GM19438 (cell line): ENCODE results near the gene ACAP1.

Experiments used
- ATAC-seq: cut with Tn5 transposase; IDR thresholded peaks from one replicate; pipeline ENCODE4 v1.9.1; 2021; ENCODE audit warnings: low read depth; ENCODE audit not compliant: unreplicated experiment

ACAP1 gene, protein sequence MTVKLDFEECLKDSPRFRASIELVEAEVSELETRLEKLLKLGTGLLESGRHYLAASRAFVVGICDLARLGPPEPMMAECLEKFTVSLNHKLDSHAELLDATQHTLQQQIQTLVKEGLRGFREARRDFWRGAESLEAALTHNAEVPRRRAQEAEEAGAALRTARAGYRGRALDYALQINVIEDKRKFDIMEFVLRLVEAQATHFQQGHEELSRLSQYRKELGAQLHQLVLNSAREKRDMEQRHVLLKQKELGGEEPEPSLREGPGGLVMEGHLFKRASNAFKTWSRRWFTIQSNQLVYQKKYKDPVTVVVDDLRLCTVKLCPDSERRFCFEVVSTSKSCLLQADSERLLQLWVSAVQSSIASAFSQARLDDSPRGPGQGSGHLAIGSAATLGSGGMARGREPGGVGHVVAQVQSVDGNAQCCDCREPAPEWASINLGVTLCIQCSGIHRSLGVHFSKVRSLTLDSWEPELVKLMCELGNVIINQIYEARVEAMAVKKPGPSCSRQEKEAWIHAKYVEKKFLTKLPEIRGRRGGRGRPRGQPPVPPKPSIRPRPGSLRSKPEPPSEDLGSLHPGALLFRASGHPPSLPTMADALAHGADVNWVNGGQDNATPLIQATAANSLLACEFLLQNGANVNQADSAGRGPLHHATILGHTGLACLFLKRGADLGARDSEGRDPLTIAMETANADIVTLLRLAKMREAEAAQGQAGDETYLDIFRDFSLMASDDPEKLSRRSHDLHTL

DNA sequence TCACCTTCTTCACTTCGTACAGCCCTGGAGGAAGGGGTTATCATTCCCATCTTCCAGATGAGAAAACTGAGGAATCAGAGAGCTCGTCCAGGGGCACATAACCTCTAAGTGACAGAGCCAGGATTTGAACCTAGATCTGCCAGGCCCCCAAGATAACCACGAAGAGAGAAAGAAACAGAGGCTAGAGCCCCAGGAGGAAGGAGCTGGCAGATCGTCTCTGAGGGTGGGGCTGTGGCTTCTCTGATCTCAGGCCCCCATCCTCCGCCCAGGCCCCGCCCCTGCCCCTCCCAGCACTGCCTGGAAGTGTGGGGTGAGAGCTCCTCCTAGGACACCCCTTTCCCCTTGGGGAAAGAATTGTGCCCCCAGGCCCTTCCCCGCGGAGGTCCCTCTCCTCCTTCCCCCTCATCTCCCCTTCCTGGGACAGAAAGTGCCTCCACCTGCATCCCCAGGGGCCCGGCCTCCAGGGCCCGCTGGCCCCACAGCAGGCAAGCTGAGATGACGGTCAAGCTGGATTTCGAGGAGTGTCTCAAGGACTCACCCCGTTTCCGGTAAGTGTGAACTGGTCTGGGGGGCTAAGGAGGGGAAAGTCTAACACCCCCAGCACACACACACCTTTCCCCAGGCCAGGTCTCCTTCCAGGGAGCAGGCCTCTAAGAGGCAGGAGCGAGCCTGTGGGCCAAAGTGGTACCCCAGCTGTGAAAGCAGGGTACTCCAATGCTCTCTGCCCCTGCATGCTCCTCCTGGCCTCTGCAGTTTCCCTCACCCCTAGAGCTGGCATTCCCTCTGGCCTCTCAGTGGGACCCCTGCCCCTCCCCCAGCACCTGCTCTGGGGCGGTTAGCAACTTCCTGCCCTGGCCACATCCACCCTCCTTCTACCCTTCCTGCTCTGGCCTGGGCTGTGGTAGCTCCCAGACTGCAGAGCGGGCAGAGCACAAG lies at the start of gene ACAP1:
Gene ACAP1, plus strand, starts transcription at position 290 of the 936 bp plus-strand sequence. Its CDS starts 206 bp downstream, at position 496.
- no peak for ATAC-seq

- no peak for ATAC-seq
Measured at GRCh38 chr17:7289256-7290032, 46.9 kb upstream of the ACAP1 start.

- no peak for ATAC-seq
Measured at GRCh38 chr17:7290166-7290565, 46.2 kb upstream of the ACAP1 start.

DNA sequence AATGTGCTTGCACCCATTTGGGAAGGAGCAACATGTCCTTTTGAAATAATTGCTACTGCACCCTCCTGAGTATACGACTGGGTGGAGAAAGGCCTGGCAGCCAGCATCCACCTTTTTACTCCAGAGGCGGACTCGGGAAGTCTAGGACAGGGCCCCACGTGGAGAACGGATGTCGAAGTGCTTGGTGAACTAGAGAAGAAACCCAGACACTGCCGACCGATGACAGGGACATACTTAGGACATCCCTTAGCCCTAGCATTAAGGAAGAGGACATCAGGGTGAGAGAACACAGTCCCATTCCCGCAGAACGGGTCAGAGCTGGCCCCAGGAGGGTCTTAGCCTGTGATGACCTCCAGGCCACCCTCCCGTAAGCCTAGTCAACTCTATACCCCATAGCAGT lies 45.6 kb upstream of the ACAP1 start:
- no peak for ATAC-seq

- ATAC-seq = no peak
Measured at GRCh38 chr17:7292194-7292593, 44.1 kb upstream of the ACAP1 start.

DNA sequence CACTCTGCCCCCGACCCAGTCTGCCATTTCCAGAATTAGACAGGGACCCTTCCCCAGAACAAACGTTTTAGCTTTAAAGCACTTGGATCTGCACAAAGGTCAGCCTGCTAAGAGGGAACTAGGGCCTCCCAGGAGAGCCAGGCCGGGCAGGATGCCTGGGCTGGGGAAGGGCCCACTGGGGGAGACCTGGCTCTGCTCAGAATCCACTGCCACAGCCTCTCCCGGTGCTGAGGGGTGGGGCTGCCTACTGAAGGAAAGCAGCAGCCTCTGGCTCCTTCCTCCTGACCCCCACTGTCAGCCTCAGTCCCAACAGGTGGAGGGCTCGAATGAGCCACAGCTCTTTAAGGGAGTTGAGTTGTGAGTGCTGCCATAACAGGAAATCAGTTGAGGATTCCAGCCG lies 43.6 kb upstream of the ACAP1 start:
- ATAC-seq = no peak

- ATAC-seq = no peak
Measured at GRCh38 chr17:7293159-7293558, 43.2 kb upstream of the ACAP1 start.

DNA sequence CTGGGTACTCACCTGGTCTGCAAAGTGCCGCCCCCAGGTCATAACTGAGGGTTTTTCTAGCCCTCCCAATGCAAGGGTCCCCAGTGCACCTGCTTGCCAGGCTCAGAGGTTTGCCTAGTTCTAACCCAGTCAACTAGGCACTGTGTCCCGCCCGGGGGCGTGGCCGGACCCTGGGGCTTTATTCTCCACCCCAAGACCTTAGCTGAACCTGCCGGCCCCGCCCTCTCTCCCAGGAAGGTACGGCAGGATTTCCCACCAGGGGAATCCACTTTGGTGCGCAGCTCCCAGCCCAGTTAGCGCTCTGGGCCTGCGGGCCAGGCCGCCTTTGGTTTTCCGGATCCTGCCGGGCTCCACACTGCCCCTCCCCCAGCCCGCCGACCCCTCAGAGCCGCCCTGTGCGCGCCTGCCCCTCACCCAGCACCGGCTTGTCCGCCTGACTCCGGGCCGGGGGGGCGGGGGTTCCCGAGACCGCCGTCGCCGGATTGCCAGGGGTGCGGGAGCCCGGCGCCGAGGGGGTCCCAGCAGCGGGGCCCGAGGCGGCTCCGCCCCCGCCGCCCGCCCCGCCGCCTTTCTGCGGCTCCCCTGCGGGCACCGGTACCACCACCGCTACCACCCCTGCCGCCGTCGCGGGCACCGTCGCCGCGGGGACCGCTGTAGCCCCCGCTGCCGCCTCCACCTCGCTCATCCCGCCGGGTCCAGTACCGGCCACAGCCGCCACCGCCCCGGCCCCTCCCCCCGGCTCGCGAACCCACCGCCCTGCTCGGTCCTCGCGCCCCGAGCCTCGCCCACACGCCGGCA lies 42.3 kb upstream of the ACAP1 start:
- no peak for ATAC-seq

DNA sequence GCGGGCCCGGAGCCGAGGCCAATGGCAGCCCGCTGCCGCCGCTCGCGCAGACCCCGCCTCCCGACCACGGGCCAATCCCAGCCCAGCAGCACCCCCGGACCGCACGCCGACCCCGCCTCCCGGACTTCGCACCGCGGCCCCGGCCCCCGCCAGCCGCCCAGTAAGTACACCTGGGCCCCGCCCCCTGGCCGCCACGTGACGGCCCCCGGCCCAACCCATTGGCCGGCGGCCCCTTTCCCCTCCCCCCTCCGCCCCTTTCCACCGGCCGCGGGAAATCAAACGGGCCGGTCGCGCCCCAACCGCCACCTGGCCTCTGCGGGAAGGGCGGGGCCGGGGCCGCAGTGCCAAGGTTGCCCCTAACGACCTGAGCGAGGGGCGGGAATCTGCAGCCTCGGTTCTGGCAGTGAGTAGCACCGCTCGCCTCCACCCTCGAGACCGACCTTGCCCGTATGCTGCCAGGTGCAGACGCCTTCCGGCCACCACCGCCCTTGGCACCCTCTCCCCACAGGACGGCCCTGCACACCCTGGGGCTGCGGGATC lies 41.6 kb upstream of the ACAP1 start, which contains the start of gene YBX2:
Gene YBX2, minus strand, starts transcription at position 26 of the 540 bp plus-strand sequence. CDS start 139 bp downstream, outside the sequence.
- ATAC-seq = no peak

- ATAC-seq = no peak
Measured at GRCh38 chr17:7295230-7296180, 40.8 kb upstream of the ACAP1 start.

DNA sequence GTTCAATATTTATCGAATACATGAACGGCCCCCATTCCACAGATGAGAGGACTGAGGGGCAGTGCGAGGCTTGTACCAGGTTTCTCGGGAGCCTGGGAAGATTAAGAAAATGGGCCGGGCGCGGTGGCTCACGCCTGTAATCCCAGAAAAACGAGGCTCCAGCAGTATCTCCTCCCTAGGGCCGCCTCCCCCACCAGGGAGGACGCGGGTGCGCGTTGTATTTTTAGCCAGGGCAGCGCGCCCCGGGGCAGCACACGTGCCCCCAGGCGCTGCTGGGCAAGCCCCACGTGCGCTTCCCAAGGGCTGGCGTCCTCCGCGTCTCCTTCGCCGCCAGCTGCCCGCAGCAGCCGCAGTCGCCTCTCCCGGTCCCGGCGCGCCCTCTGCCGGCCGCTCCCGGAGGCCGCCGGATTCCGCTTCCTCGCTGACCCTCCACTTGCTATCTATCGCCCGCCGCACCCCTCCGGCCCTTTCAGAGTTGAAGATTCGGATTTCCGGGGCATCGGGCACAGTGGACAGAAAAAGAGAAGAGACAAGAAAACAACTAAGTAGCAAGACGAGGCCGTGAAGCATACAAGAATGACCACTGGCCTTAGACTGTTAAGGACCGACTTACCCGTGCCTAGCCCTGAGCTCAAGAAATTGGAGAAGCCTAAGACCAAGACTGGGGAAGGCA lies 40.0 kb upstream of the ACAP1 start:
- no peak for ATAC-seq

DNA sequence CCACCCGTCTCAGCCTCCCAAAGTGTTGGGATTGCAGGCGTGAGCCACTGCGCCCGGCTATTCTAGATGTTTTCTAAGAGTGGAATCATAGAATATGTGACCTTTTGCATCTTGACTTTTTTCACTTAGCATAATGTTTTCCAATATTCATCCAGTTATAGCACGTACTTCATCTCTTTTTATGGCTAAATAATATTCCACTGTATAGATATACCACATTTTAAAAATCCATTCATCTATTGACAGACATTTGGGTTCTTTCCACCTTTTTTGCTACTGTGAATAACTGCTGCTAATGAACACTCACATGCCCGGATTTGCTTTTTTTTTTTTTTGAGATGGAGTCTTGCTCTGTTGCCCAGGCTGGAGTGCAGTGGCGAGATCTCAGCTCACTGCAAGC lies 32.1 kb upstream of the ACAP1 start:
- ATAC-seq = no peak

- peak; percentile 63 for ATAC-seq
Measured at GRCh38 chr17:7306911-7307685, 29.2 kb upstream of the ACAP1 start, which contains the start of gene EIF5A. Gene EIF5A, plus strand, starts transcription at chr17:7307628. Its CDS starts 2,008 bp downstream, at chr17:7309636.

DNA sequence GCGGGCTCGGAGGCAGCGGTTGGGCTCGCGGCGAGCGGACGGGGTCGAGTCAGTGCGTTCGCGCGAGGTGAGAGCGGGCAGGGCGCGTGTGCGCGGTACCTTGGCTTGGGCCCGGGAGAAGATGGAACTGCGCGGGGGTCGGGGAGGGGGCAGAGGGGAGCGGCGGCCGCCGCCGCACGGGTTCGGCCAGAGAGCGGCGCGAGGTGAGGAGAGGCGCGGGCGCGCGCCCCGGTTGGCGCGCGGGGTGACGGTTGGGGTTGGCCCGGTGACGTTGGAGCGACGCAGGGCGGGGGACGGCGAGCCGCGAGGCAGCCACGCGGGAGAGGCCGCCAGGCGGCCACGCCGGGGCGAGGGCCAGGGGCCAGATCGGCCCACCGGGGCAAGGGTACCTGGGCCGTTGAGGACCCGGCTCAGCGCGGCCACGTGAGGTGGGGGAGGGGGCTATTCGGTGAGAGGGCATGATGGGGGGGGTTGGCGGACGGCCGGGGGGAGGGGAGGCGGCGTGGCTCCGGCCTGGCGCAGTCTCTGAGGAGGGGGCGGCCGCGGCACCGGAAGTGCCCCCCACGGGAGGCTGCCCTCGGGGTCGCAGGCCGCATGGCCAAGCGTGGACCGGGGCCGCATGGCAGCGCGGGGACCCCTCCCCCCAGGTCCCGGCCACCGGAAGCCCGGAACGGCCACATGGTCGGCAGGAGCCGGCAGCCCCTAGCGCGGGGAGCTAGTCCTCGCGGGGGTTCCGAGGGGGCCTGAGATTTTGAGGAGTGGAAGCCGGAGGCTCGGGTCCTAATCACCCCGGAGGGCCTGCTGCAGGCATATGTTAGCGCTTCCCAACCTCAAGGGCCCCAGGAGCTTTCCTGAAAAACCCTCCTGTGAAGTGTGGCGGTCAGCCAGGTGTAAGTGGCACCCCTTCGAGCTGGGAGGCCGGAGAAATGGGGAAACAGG lies 28.4 kb upstream of the ACAP1 start:
- ATAC-seq = no peak
